ENCODE results near the gene MAGI1. TPM values are rescaled to one million over a fixed set of nuclear protein-coding genes. Genes with fewer than 3 reads are reported as not detected.

The MAGI1 gene
- total RNA-seq, 1 experiment from 2014 or later: 58.2 TPM

- ChIA-PET POLR2A (interaction anchor here (0.6 to 0.7 kb wide), 3 partner anchors 12 to 147 kb away, joined by 3 to 5 read pairs (median 3); no protein-coding TSS in a partner anchor), CTCF (interaction anchor here (0.7 to 1.6 kb wide), 3 partner anchors 22 to 143 kb away, joined by 3 to 5 read pairs (median 3); no protein-coding TSS in a partner anchor)
- Mint-ChIP-seq H3K9me3 (no peaks in the 10 kb centered on the region), H3K36me3 (no peaks in the 10 kb centered on the region), H3K4me1 (peaks cover 35% of the 10 kb centered on the region), H3K27me3 (ENCODE audit: low read depth) (no peaks in the 10 kb centered on the region), H3K27ac (peak overlapping the region; percentile 59), H3K4me3 (no peak overlapping the region)
- no peak for DNase-seq (ENCODE audit: low spot score)
- ATAC-seq: no peak
- TF ChIP-seq ATF6 (CRISPR knock-in tag; IDR thresholded peaks at IDR 0.05) (no peak), AFF4 (CRISPR knock-in tag; IDR thresholded peaks at IDR 0.05; ENCODE audit: borderline replicate concordance) (no peak), PRDM15 (CRISPR knock-in tag; IDR thresholded peaks at IDR 0.05) (no peak), GABPB1 (CRISPR knock-in tag; IDR thresholded peaks at IDR 0.05) (no peak), NR1H2 (CRISPR knock-in tag; IDR thresholded peaks at IDR 0.05) (no peak), RELA (CRISPR knock-in tag; IDR thresholded peaks at IDR 0.05; ENCODE audit: borderline replicate concordance) (no peak), CBFB (CRISPR knock-in tag; IDR thresholded peaks at IDR 0.05; ENCODE audit: low read depth) (no peak), ZNF317 (CRISPR knock-in tag; IDR thresholded peaks at IDR 0.05; ENCODE audit: borderline replicate concordance, low read depth) (no peak), ZNF512 (CRISPR knock-in tag; IDR thresholded peaks at IDR 0.05; ENCODE audit: borderline replicate concordance) (no peak), ESRRA (CRISPR knock-in tag; IDR thresholded peaks at IDR 0.05; ENCODE audit: borderline replicate concordance) (no peak), NR3C1 (CRISPR knock-in tag; conservative IDR thresholded peaks at IDR 0.05; ENCODE audit: low read depth) (no peak), TCF7 (CRISPR knock-in tag; IDR thresholded peaks at IDR 0.05; ENCODE audit: low read depth) (no peak), HMGXB4 (CRISPR knock-in tag; IDR thresholded peaks at IDR 0.05) (no peak), CTCF (IDR thresholded peaks at IDR 0.05) (no peak), SMAD4 (CRISPR knock-in tag; IDR thresholded peaks at IDR 0.05) (no peak), SOX15 (CRISPR knock-in tag; IDR thresholded peaks at IDR 0.05) (no peak), OVOL2 (CRISPR knock-in tag; IDR thresholded peaks at IDR 0.05; ENCODE audit: borderline replicate concordance) (no peak), CDX4 (CRISPR knock-in tag; IDR thresholded peaks at IDR 0.05; ENCODE audit: borderline replicate concordance) (no peak), ZNF232 (CRISPR knock-in tag; IDR thresholded peaks at IDR 0.05) (no peak)
Measured at GRCh38 chr3:65875393-65876027, 163.2 kb downstream of the MAGI1 start.

All from WTC11 (cell line).